SHP77 (cell line): Measurements from ENCODE around the gene HDAC4.

Experiments used
- DNase-seq, 2 experiments: peaks; one replicate each; lab custom pipeline; 2025; lab: John Stamatoyannopoulos, UW

The HDAC4 gene

DNA sequence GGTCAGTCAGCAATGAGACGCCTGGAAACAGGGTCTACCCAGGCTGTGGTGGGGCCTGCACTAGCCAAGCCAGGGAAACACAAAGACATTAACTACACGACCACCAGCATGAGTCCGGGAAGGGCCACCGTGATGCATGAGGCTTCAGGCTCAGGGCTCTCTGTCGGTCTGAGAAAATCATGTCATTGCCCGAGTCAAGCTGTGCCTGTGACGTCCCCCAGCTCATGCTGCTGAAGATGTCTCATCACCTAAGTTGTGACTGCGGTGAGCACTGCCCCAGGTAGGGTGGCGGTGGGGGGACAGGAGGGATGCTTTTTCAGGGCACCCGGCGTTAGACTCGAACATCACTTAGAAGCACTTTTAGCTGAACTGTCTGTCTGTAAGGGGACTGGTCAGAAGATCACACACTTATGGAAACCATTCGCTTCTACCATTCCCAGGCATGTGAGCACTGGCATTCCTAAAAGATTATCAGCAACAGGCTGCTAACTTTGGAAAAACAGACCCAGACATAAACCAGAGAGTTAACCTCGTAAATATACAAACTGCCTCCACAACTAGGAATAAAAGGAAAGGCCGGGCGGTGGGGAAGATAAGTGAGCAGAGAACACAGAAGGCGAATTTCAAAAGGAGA lies 234.5 kb downstream of the HDAC4 start:
- no peak for DNase-seq

DNA sequence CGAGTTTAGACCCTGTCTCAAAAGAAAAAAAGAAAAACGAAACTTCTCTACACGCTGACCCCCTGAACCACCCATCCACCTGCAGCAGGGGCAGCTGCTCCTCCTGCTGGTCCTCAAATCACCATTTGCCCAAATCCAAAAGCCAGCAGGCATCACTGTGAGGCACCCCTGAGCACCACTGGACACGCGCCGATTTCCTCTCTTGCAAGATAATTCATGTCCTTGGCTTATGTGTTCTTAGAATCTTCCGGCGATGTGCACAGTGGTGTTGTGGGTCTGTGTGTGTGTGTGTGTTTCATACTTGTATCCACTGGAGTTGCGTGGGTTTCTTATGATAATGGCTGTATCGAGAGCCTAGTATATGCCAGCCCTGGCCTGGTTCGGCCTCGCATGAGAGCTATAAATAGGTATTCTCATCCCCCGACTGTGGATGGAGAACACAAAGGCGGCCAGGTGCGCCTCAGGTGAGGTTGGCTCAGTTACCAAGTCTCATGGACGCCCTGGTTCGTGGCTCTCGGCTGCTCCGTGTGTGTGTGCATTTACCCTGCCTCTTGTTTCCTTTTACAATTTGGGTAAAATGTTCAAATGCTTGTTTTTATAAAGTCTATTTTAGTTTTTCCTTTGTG lies 235.5 kb downstream of the HDAC4 start:
- no peak for DNase-seq

DNA sequence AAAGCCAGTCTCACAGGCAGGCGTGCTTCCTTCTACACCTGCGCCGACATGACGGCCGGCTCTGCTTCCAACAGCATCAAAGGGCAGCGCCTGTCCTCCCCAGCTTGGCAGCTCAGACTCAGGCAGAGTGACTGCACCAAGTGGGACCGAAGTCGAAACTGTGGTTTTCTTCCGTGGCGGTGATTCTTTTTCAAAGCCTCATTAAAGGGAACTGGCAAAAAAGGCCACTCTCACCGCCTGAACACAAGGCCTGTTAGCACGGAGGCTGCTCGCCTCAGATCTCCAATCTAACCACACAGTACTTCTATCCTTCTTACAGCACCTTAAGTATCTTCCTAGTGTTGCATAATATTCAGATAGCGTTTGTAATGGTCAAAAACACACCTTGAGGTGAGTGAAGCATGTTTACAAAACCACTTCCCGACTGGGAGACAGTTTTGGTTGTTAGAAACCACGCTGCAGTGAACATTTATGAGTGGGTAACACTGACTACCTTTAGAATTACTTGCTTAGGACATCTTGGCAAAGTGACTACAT lies 236.4 kb downstream of the HDAC4 start:
- DNase-seq, result no peak

DNA sequence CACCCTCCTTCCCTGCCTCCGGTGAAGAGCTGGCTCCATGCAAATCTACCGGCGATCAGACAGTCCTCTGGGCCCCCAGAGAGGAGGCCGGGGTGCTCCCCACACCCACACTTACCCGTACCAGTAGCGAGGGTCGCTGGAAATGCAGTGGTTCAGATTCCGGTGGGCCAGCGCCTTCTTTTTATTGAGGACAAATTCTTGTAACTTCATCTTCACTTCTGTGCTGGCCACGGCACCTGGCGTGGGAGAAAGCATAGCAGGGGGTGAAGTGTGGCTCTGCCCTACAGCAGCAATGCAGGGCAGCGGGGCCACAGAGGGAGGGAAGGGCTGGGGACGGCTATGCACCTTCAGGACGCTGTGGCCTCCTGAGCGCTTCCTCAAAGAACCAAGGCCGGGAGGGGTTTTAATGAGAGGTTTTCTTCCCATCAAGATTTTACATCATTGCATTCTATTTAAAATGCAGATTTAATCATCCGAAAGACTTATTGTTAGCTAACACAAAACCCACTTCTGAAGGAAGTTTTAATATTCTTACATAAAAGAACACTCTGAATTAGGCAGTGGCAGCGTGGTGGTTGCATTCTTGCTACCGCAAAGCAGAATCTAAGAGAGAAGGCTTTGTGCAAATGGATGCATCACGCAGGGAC lies 237.0 kb downstream of the HDAC4 start:
- no peak for DNase-seq

DNA sequence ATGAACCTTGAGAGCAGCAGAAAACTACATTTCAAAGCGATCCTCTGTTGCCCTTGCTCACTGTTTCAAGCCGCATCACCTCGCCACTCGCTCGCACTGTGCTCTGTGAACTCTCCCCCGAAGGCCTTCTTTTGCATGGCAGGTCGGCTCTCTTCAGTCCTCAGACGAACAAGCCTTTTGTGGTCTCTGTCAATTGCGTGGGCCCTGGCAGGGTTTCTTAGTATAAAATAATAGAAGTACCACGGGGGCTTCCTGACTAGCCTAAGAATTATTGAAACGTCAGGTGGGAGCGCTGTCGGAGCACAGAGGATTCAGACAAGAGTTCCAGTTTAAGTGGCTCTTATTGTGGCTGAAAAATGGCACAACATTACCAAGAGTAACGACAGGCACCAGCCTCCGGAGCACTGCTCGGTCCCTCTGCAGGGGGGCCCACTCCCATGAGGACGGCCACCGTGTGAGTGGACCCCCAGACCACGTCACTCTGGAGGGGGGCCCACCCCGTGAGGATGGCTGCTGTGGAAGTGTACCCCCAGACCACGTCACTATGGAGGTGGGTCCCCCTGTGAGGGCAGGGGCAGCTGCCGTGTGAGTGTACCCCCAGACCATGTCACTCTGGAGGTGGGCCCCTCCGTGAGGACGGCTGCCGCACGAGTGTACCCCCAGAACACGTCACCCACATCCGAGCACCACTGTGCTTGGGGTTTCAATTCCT lies 237.7 kb downstream of the HDAC4 start:
- DNase-seq, result no peak

DNA sequence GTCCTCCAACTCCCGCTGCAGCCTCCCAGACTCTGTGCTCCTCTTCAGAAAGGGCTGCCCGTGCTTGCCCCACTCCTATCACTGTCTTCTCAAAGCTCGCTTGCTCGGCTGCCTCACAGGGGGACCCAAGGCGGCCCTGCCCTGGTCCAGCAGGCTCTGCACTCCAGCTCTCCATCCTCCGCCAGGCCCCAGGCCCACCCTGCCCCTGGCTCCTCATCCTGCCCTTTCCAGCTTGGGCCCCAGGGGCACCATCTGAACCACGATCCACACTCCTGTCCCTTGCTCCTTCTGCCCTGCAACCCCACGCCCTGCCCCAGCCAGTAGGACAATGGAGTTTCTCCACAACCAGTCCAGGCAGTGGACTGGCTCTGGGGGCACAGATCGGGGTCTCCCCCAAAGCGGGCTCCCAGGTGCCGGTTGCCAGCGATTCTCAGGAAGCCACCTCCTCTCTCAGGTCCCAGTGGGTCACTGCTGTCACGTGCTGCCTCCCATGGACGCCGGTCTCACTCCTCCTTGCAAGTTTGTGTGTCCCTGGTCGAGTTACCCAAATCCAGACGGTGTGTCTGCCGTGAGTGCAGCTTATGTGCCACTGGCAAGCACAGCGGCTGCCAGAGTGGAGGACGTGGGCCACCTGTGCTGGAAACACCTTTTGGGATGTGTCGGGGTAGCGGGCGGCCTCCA lies 238.5 kb downstream of the HDAC4 start:
- no peak for DNase-seq

DNA sequence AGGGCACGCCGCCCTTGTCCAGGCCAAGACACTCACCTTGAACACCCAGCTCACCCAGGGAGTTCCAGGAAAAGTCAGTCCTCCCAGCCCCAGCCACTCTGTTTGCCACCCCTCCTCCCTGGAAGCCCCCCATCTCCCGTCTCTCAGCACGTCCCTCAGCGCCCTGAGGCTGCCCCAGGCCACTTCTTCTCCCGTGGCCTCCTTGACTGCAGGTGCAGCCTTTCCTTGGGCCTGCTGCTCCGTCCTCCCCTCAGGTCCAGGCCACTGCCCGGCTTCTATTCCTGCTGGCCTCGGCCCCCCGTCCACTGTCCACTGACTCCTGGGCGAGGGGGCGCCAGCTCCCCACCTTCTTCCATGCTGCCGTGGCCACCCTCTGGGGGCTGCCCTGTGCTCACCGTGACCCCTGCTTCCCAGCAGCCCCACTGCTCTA lies 239.1 kb downstream of the HDAC4 start:
- no peak for DNase-seq

DNA sequence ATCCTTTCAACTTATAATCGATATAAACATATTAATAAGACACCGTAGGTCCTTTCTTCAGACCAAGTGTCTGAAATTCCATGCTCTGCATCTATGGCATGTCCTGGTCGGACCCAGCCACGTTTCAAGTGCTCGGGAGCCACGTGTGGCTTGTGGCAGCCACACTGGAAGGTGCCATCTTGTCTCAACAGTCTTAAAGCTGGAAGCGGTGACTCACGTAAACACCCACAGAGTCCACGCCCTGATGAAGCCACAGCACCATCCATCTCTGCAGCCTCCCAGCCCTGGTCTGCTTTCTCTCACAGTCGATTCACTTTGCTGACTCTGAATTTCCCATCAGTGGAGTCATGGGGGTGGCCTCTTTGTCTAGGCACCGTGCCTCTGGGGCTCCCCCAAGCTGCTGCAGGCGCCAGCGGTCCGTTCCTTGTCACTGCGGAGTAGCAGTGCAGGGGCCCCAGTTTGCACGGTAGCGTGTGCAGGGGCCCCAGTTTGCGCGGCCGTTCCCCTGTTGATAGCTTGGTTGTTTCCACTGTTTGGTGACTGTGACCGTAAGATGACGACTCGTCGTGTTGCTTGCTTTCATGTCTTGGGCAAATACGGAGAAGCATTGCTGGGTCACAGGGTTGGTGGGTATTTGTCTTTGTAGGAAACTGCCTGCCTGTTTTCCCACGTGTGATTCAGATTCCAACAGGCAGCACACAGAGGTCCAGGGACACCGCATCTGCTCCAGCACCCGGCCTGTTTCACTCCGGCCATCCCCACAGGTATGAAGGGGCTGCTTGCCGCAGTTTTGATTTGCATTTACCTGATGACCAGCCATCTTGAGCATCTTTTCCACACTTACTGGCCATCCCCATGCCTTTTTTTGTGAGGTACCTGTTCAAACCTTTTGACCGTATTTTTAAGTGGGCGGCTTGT lies 240.3 kb downstream of the HDAC4 start:
- no peak for DNase-seq

DNA sequence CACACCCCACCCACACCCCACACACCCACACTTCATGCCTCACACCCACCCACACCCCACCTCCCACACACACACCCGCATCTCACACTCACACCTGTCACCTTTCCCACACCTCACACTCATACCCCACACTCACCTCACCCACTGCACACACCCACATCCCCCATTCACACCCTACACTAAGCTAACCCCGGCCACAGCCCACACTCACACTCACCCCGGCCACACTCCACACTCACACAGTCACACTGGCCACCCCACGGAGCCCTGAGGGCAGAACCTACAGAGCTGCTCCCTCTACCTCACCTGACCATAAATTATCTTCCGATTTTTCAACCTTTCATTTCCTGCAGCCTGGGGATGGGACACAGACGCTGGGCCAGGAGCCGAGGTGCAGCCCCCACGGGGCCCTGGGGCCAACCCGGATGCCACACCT lies 241.3 kb downstream of the HDAC4 start:
- no peak for DNase-seq

DNA sequence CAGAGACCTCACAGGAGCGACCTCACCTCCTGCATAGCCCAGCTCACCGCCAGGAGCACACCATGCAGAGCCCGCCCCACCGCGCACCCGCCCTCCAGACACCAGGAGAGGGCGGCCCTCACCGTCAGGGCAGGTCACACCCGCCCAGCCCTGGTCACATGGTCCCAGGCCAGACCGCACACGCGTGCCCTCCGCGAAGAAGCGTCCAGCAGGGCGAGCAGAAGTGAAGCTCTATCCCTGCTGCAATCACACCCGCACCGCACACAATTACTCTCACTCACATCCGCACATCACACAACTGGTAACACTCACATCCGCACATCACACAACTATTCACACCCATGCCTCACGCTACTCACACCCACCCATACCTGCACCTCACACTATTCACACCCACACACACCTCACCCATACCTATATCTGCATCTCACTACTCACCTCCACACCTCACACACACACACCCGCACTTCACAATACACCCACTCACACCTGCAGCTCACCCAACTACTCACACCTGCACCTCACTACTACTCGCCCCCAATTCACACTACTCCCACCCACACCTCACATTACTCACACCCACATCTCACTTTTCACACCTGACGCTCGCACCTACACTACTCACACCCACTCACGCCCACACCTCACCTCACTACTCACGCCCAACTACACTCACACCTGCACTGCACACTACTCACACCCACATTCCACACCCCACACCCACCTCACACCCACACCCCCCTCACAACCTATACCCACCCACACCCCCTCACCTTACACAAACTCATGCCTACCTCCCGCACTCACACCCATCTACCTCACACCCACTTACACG lies 242.0 kb downstream of the HDAC4 start:
- no peak for DNase-seq

DNA sequence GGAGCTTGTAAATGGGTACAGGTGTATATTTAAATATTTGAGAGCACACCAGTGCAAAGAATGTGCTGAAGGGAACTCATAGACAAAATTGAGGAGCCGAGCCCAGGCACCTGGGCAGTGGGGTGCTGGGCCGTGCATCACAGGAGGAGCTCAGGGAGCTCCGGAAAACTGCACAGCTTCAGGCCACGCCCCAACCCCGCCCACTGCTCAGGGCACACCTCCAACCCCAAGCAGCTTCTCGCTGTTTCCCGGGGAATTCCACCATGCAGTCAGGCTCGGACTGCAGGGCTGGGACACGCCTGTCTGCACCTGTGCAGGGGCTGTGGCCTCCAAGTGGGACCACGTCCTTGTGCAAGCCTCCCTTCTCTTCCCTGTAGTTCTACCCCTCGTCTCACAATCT lies 243.0 kb downstream of the HDAC4 start:
- no peak for DNase-seq

DNA sequence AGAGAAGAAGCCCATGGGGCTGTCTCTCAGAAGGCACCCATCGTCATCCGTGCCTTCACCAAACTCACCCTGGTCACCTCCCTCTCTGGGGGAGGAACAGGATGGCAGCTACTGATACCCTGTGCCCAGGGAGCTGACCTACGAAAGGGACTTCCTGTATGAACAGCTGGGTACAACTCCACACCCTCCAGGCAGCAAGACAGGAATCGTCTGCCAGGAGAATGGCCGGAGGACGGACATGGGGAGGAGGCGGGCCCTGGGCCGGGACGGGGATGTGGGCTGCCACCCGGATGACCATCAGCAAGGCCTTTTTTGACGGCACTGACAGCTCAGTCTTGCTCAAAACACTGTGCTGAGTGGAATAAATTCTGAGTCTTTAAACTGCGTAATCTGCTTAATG lies 243.6 kb downstream of the HDAC4 start:
- no peak for DNase-seq

DNA sequence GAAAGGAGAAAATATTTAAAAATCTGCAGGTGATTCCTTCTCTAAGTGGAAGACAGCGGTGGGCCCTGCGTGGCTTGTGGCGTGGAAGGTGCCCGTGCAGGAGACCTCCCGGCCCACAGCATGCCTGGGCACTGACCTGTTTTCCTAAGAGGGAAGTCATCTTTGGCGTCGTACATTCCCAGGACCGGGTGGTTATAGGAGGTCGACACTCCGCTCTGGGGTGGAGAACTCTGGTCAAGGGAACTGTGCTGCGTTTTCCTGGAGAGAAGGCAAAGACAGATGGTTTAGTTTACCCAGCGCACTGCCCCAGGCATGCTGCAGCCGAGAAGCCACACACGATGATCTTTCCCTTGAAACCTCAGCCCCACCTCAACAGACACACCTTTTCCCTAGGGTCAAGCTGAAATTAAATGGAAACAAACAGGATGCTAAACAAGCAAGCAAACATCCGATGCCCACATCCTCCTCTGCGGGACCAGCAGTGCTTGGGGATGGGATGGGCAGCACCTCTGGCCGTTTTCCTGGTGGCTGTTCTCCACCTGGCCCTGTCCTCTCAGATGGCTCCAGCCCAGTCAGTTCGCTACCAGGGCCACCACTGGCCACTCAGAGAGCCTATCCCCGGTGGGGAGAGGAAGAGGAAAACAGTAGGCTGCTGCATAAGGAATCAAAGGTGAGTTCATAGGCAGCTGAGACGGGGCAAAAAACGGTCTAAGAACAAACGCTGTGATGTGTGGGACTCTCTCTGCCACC lies 244.1 kb downstream of the HDAC4 start:
- DNase-seq, result no peak

DNA sequence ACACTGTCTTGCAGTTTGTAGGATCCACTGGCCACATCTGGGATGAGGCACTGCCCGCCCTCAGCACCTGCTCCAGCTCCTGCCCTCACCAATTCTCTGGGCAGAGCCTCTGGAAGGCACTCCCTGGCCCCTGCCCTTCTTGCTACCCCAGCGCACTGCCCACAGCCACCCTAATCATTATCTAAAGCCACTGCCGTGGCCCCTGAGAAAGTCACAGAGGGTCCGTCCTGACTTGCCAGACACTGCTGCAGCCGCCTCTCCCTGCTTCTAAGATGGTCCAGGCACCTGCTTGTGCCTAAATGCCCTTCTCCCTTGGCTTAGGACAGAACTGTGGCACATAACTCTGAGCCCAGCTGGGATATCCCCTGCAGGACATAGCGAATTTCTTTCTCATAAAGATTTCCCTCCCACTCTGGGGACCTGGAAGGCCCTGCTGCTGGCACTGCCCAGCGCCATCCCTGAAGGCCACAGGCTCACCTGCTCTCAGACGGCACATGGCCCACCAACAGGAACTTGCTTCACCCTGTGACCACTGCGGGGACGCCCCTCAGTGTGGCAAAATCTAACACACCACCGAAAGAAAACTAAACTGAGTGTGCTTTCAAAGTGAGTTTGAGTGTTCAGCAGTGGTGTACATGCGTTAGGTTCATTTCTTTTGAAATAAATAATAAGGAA lies 244.9 kb downstream of the HDAC4 start:
- no peak for DNase-seq

DNA sequence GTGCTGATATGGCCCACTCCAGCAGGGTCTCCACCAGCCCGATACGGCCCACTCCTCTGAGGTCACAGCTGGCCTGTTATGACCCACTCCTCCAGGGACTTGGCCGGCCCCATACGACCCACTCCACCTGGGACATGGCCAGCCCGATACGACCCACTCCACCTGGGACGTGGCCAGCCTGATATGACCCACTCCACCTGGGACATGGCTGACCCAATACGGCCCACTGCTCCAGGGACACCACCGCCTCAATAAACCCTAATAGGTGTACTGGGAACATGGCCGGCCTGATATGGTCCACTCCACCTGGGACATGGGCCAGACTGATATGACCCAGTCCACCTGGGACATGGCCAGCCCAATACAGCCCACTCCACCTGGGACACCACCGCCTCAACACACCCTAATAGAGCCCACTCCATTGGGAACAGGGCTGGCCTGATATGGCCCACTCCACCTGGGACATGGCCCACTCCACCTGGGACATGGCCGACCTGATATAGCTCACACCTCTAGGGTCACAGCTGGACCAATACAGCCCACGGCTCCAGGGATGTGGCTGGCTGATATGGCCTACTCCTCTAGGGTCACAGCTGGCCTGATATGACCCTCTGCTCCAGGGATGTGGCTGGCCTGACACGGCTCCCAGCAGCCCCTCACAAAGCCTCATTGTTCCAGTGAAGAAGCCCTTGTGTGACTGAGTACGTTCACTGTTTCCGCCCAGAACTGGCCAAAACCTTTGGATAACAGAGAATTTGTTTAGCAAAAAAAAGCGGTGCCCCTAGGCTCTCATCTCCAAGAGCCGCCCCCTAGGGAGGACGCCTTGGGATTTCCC lies 245.6 kb downstream of the HDAC4 start:
- DNase-seq, result no peak

DNA sequence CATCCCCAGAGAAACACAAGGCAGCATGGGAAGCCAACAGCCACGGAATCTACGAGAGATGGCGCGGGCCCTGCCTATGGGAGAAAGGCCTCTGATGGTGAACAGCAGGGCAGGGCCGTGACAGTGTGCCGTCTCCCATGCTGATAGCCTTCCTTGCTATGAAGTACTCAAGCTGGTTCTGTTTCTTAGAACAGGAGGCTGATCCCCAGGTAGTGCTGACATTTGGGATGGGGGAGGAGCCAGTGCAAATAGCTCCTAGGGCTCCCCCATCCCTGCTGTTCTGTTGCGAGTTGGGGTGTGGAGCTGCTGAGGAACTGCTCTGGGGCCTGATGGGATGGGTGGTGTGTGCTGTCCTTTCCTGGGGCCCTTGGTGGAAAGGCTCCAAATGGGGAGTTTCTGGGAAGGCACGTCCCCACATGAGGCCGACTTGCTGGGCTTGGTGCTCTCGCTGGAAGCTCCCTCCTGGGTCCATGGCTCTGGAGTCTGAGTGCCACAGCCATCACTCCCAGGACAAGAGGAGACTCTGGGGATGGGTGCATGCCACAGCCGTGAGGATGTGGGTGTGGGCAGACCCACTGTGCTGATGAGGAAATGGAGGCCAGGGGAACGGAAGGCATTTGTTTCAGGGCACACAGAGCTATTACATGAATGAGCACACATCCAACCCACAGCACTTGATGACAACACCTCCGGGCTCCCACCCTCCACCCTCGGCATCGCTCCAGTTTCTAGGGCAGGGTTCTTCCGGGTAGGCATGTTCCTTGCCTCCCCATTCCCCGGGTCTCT lies 246.8 kb downstream of the HDAC4 start:
- DNase-seq, result no peak

DNA sequence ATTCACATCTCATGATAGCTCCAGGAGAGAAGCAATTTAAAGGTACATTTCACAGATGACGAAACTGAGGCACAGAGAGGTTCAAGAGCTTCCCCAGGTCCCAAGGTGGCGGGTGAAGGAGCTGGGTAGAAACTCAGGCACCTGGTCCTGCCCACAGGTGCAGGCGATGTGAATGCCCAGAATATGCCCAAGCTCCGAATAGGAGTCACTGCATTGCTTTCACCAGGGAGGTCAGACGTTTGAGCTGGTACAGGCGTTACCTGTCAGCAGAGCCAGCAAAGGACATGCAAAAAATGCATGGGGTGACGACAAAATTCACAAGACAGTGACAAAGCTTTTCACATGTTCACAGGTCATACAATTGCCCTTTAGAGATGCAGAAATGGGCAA lies 247.9 kb downstream of the HDAC4 start:
- no peak for DNase-seq
